ENCODE results near the gene FES. TPM values are rescaled to one million over a fixed set of nuclear protein-coding genes. Genes with fewer than 3 reads are reported as not detected.

FES gene
- total RNA-seq, 2 donors from 2014 or later = 54.2 to 86.3 TPM

DNA sequence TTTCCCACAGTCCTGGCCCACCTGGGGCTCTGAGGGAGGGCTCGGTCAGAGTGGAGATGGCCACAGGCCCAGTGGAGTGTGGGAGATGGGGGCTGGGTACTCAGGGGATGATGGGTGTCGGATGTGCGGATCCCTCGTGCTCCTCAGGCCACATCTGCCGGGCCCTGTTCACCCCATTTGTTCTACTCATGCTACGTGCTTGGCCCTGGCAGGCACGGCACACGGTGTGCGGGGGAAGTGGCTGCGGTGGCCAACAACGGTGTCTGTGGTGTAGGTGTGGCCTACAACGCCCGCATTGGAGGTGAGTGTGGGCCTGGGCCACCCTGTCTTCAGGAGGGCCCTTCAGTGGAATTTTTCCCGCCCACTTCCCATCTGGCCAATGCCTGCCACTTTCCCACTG, 7.0 kb upstream of the FES start:
- Histone ChIP-seq H3K27me3 (replicated peaks; ENCODE audit: insufficient read depth) (no peaks in the 10 kb centered on the region), H3K36me3 (peaks cover 59% of the 10 kb centered on the region), H3K9me3 (no peaks in the 10 kb centered on the region), H3K4me3 (no peak overlapping the region), H3K4me1 (ENCODE audit: control insufficient read depth in 1 of 2, low read depth in 2 of 2) (peaks cover 22% of the 10 kb centered on the region in 2 donors), H3K27ac (no peak overlapping the region)
- TF ChIP-seq, protein P1, sequence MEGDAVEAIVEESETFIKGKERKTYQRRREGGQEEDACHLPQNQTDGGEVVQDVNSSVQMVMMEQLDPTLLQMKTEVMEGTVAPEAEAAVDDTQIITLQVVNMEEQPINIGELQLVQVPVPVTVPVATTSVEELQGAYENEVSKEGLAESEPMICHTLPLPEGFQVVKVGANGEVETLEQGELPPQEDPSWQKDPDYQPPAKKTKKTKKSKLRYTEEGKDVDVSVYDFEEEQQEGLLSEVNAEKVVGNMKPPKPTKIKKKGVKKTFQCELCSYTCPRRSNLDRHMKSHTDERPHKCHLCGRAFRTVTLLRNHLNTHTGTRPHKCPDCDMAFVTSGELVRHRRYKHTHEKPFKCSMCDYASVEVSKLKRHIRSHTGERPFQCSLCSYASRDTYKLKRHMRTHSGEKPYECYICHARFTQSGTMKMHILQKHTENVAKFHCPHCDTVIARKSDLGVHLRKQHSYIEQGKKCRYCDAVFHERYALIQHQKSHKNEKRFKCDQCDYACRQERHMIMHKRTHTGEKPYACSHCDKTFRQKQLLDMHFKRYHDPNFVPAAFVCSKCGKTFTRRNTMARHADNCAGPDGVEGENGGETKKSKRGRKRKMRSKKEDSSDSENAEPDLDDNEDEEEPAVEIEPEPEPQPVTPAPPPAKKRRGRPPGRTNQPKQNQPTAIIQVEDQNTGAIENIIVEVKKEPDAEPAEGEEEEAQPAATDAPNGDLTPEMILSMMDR (IDR thresholded peaks at IDR 0.05) = no peak
- ATAC-seq (ENCODE audit: insufficient number of reproducible peaks, low FRiP score, low read depth) (no peak), DNase-seq (ENCODE audit: low spot score) (no peak)

- peaks cover 62% of the 10 kb centered on the region for H3K36me3 ChIP-seq
- no peak overlapping the region for H3K27ac ChIP-seq
- DNase-seq (ENCODE audit: low spot score) = no peak
- no peak overlapping the region for H3K4me3 ChIP-seq
- TF ChIP-seq, protein P1 (IDR thresholded peaks at IDR 0.05) = no peak
- no peak for ATAC-seq (ENCODE audit: insufficient number of reproducible peaks, low FRiP score, low read depth)
- H3K27me3 ChIP-seq (replicated peaks; ENCODE audit: insufficient read depth) = no peaks in the 10 kb centered on the region
- no peaks in the 10 kb centered on the region for H3K9me3 ChIP-seq
- peaks cover 16% of the 10 kb centered on the region in 2 donors for H3K4me1 ChIP-seq (ENCODE audit: control insufficient read depth in 1 of 2, low read depth in 2 of 2)
Measured at GRCh38 chr15:90877996-90878395, 6.3 kb upstream of the FES start.

DNA sequence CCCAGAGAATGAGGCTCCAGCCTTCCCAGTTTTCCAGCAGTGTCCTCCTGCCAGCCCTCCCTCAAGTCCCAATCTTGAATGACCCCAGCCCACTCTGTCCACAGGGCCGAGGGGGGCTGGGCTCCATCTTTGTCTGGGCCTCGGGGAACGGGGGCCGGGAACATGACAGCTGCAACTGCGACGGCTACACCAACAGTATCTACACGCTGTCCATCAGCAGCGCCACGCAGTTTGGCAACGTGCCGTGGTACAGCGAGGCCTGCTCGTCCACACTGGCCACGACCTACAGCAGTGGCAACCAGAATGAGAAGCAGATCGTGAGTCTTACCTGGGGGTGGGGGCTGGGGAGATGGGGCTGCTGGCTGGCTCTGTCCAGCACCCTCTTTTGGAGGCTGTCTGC, 5.6 kb upstream of the FES start:
- TF ChIP-seq, protein P1 (IDR thresholded peaks at IDR 0.05) = no peak
- H3K36me3 ChIP-seq = peaks cover 62% of the 10 kb centered on the region
- no peak for ATAC-seq (ENCODE audit: insufficient number of reproducible peaks, low FRiP score, low read depth)

GRCh38 chr15:90879730-90880366, 4.5 kb upstream of the FES start:
- Histone ChIP-seq H3K27me3 (replicated peaks; ENCODE audit: insufficient read depth) (no peaks in the 10 kb centered on the region), H3K4me3 (no peak overlapping the region), H3K36me3 (peaks cover 62% of the 10 kb centered on the region), H3K27ac (no peak overlapping the region), H3K9me3 (no peaks in the 10 kb centered on the region), H3K4me1 (ENCODE audit: control insufficient read depth in 1 of 2, low read depth in 2 of 2) (peaks cover 14 to 17% of the 10 kb centered on the region in 2 donors)
- DNase-seq (ENCODE audit: low spot score) (no peak), ATAC-seq (ENCODE audit: insufficient number of reproducible peaks, low FRiP score, low read depth) (no peak)
- TF ChIP-seq, protein P1 (IDR thresholded peaks at IDR 0.05) = no peak

More for the DNA sequence above, 5.6 kb upstream of the FES start:
- no peak overlapping the region for H3K4me3 ChIP-seq
- no peak overlapping the region for H3K27ac ChIP-seq
- no peaks in the 10 kb centered on the region for H3K9me3 ChIP-seq
- DNase-seq (ENCODE audit: low spot score) = no peak
- H3K27me3 ChIP-seq (replicated peaks; ENCODE audit: insufficient read depth) = no peaks in the 10 kb centered on the region
- peaks cover 15 to 16% of the 10 kb centered on the region in 2 donors for H3K4me1 ChIP-seq (ENCODE audit: control insufficient read depth in 1 of 2, low read depth in 2 of 2)

- no peaks in the 10 kb centered on the region for H3K9me3 ChIP-seq
- DNase-seq (ENCODE audit: low spot score) (no peak), ATAC-seq (ENCODE audit: insufficient number of reproducible peaks, low FRiP score, low read depth) (no peak)
- TF ChIP-seq, protein P1 (IDR thresholded peaks at IDR 0.05) = no peak
- peaks cover 61% of the 10 kb centered on the region for H3K36me3 ChIP-seq
- H3K4me1 ChIP-seq (ENCODE audit: control insufficient read depth in 1 of 2, low read depth in 2 of 2) = peaks cover 20 to 25% of the 10 kb centered on the region in 2 donors
- no peak overlapping the region for H3K4me3 ChIP-seq
- H3K27me3 ChIP-seq (replicated peaks; ENCODE audit: insufficient read depth) = no peaks in the 10 kb centered on the region
- H3K27ac ChIP-seq = no peak overlapping the region
Measured at GRCh38 chr15:90880381-90881145, 3.7 kb upstream of the FES start.

Data from thoracic aorta (tissue), 2 donors.